GM21529 (cell line): Measurements from ENCODE around the gene SLC6A4.
"Not testable (repeated sequence)": the region's sequence is repeated elsewhere in the genome, so short reads cannot be mapped to it uniquely, and the experiment has no call there.

Experiments used
- ATAC-seq: cut with Tn5 transposase; IDR thresholded peaks from one replicate; pipeline ENCODE4 v1.9.1; 2021; ENCODE audit not compliant: unreplicated experiment

The SLC6A4 gene

GRCh38 chr17:30220414-30220813, 15.1 kb downstream of the SLC6A4 start:
- ATAC-seq, result no peak

GRCh38 chr17:30219833-30220232, 15.7 kb downstream of the SLC6A4 start:
- no peak for ATAC-seq

- ATAC-seq, result no peak
Measured at GRCh38 chr17:30219315-30219714, 16.2 kb downstream of the SLC6A4 start.

- no peak for ATAC-seq
Measured at GRCh38 chr17:30218799-30219198, 16.7 kb downstream of the SLC6A4 start.

- no peak for ATAC-seq
Measured at GRCh38 chr17:30217746-30218245, 17.7 kb downstream of the SLC6A4 start.

- ATAC-seq, result no peak
Measured at GRCh38 chr17:30217054-30217453, 18.4 kb downstream of the SLC6A4 start.

- ATAC-seq, result peak; percentile 81
Measured at GRCh38 chr17:30212750-30213149, 22.7 kb downstream of the SLC6A4 start.

- no peak for ATAC-seq
Measured at GRCh38 chr17:30211371-30211770, 24.1 kb downstream of the SLC6A4 start.

- ATAC-seq, result no peak
Measured at GRCh38 chr17:30210901-30211300, 24.6 kb downstream of the SLC6A4 start.

GRCh38 chr17:30210366-30210765, 25.1 kb downstream of the SLC6A4 start:
- ATAC-seq, result no peak

- no peak for ATAC-seq
Measured at GRCh38 chr17:30209930-30210329, 25.6 kb downstream of the SLC6A4 start.

GRCh38 chr17:30208214-30208613, 27.3 kb downstream of the SLC6A4 start:
- ATAC-seq, result no peak

- ATAC-seq, result no peak
Measured at GRCh38 chr17:30207655-30208054, 27.8 kb downstream of the SLC6A4 start.

- ATAC-seq, result no peak
Measured at GRCh38 chr17:30203471-30203981, 32.0 kb downstream of the SLC6A4 start.

- ATAC-seq, result not testable (repeated sequence)
Measured at GRCh38 chr17:30200656-30201055, 34.8 kb downstream of the SLC6A4 start.

GRCh38 chr17:30200106-30200505, 35.4 kb downstream of the SLC6A4 start:
- ATAC-seq, result no peak

- no peak for ATAC-seq
Measured at GRCh38 chr17:30199600-30199999, 35.9 kb downstream of the SLC6A4 start.

GRCh38 chr17:30197416-30197815, 38.1 kb downstream of the SLC6A4 start:
- ATAC-seq, result no peak

GRCh38 chr17:30196504-30196903, 39.0 kb downstream of the SLC6A4 start:
- ATAC-seq, result no peak

GRCh38 chr17:30191072-30191471, 44.4 kb downstream of the SLC6A4 start:
- no peak for ATAC-seq

GRCh38 chr17:30188211-30188939, 47.1 kb downstream of the SLC6A4 start:
- ATAC-seq, result no peak

GRCh38 chr17:30187573-30187972, 47.9 kb downstream of the SLC6A4 start:
- no peak for ATAC-seq

- ATAC-seq, result no peak
Measured at GRCh38 chr17:30186761-30187160, 48.7 kb downstream of the SLC6A4 start.
